IPS-15b (cell line): ENCODE data around the gene UBE2QL1.

Source experiments
- H3K27me3 ChIP-seq: one replicate; pipeline ENCODE4 v1.6.1; 2013; ENCODE audit warnings: low read length; ENCODE audit not compliant: control insufficient read depth, insufficient read depth
- H3K36me3 ChIP-seq: one replicate; pipeline ENCODE4 v1.6.1; 2013; ENCODE audit warnings: low read length; ENCODE audit not compliant: control insufficient read depth, insufficient read depth
- H3K4me1 ChIP-seq: one replicate; pipeline ENCODE4 v1.6.1; 2013; ENCODE audit warnings: mild to moderate bottlenecking, low read length; ENCODE audit not compliant: control insufficient read depth, insufficient read depth
- H3K4me3 ChIP-seq: one replicate; pipeline ENCODE4 v1.5.1; 2013; ENCODE audit warnings: low read depth, low read length
- H3K9ac ChIP-seq: one replicate; pipeline ENCODE4 v1.6.1; 2013; ENCODE audit warnings: low read depth, mild to moderate bottlenecking, low read length
- H3K9me3 ChIP-seq: one replicate; pipeline ENCODE4 v1.6.1; 2013; ENCODE audit warnings: mild to moderate bottlenecking, low read length; ENCODE audit not compliant: control insufficient read depth, insufficient read depth

Gene UBE2QL1

DNA sequence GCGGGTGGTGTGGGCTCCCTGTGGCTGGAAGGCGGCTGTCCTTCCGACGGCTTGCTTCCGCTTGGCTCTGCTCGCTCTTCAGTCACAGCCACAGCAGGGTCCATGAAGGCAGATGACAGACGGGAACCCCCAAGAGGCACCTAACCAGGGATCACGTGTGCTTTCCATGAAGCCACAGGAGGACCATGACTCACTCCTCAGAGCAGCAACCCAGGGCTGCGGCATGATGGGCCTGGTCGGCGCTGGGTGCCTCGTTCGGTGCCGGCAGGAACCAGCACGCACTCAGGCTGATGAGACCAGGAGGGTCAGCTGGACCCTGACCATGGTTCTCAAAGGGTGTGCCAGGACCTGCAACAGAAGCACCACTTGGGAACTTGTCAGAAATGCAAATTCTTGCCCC lies 37.5 kb upstream of the UBE2QL1 start:
- Histone ChIP-seq H3K4me3 (no peak overlapping the region), H3K9ac (no peak overlapping the region)

DNA sequence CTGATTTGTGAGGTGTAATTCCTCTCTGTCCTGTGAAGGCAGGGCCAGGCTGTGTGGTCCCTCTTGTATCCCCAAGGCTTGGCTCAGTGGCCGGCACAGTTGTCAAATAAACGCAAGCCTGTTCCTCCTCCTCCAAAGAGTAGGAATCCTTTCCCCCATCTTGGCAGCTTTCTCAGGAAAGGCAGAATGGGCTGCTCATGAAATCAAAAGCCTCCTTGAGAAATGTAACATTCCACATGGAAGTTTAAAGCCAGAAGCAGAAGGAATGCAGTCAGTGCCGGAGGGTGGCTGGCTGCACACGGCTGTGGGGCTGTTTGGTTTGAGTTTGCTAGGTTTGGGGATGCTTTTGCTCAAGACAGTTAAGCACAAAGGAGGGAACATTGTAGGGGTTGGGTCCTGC lies 35.8 kb upstream of the UBE2QL1 start:
- Histone ChIP-seq H3K4me1 (no peaks in the 10 kb centered on the region), H3K9me3 (no peaks in the 10 kb centered on the region), H3K4me3 (no peak overlapping the region), H3K36me3 (no peaks in the 10 kb centered on the region), H3K9ac (no peak overlapping the region), H3K27me3 (no peaks in the 10 kb centered on the region)

More for the DNA sequence above, 37.5 kb upstream of the UBE2QL1 start:
- Histone ChIP-seq H3K27me3 (no peaks in the 10 kb centered on the region), H3K36me3 (no peaks in the 10 kb centered on the region), H3K4me1 (no peaks in the 10 kb centered on the region), H3K9me3 (no peaks in the 10 kb centered on the region)

DNA sequence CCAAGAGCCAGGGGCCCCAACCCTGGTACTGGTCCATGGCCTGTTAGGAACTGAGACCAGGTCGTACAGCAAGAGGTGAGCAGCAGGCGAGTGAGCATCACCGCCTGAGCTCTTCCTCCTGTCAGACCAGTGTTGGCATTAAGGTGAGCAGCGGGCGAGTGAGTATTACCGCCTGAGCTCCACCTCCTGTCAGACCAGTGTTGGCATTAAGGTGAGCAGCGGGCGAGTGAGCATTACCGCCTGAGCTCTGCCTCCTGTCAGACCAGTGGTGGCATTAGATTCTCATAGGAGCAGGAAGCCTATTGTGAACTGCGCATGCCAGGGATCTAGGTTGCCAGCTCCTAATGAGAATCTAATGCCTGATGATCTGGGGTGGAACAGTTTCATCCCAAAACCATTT lies 31.0 kb upstream of the UBE2QL1 start:
- no peaks in the 10 kb centered on the region for H3K4me1 ChIP-seq
- H3K36me3 ChIP-seq: no peaks in the 10 kb centered on the region
- no peak overlapping the region for H3K9ac ChIP-seq
- no peaks in the 10 kb centered on the region for H3K27me3 ChIP-seq
- no peaks in the 10 kb centered on the region for H3K9me3 ChIP-seq
- no peak overlapping the region for H3K4me3 ChIP-seq

DNA sequence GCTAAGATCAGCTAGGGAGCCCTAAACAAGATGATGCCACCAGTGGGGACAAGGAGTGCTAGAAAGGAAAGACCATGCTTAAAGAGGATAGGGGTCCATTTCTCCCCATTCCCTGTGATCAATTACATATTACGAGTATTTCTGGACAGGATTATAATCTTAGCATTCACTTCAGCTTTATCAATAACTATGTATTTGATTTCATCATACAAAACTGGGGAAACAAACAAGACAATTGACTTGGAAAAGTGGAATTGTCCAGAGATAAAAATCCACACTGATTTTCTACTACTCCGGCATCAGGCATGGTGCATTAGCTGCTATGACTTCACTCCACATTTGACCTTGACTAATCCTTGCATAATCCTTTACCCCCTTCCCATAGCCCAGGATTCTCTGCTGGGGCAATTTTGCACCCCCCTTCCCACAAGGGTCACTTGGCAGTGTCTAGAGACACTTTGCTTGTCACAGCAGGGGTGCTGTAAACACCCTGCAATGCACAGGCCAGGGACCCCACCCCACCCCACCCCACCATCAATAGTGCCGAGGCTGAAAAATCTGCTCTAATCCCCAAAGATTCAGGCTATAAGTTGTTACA lies 29.9 kb upstream of the UBE2QL1 start:
- no peaks in the 10 kb centered on the region for H3K4me1 ChIP-seq
- H3K27me3 ChIP-seq: no peaks in the 10 kb centered on the region
- H3K9me3 ChIP-seq: no peaks in the 10 kb centered on the region
- H3K9ac ChIP-seq: no peak overlapping the region
- no peaks in the 10 kb centered on the region for H3K36me3 ChIP-seq
- no peak overlapping the region for H3K4me3 ChIP-seq

DNA sequence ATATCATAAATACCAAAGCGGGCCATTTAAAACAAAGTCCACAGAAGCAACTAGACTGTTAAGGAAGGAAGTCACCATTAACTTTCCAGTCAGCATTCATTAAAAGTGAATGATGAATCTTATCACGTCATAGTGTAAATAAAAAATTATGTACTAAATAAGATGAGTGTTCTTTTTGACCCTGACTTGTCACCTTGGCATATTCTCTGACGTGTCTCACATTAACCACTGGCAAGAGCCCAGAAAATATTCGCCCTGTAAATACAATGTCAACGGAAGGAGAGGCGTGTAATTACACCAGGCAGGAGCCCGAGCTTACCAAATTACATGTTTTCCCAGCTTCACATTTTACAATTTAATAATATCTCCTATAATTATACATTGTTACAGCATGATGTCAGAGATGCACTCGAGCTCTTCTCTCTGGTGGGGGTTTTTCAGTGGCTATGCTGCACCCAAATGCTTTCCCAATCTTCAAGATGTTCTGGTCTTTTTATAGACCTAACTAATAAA lies 29.3 kb upstream of the UBE2QL1 start:
- Histone ChIP-seq H3K4me1 (no peaks in the 10 kb centered on the region), H3K36me3 (no peaks in the 10 kb centered on the region), H3K9ac (no peak overlapping the region), H3K4me3 (no peak overlapping the region), H3K9me3 (no peaks in the 10 kb centered on the region), H3K27me3 (no peaks in the 10 kb centered on the region)

DNA sequence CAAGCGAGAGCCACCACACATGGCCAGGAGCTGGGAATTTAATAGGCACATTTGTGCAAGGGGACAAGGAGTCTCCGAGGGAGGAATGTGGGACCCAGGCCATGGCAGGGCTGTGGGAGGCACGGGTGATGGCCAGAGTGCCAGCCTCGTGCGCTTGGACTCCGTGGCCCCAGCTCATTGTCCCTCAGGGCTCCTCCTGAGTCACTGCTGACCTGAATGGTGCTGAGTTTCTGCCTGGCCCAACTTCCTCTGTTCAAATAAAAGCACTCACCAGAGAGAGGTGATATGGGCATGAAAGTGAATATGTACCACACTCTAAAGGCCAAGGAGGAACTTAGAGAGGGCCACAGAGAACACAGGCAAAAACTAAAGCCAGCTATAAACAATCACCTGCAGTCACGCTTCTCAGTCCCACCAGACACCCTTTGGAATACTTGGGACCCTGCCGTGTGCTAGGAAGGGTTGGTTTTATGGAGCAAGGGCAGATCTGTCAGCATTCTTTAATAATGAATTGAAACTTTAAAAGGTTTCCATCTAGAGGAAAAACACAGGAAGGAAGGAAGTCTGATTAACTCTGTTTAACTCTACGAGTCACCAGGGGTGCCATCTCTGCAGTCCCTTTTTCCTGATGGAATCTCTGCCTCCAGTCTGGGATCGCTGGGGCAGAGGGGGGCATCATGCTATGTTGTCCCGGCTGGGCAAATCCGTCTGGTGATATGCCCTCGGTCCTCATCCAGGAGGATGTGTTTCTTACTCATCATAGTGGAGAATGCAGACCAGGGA lies 25.1 kb upstream of the UBE2QL1 start:
- Histone ChIP-seq H3K9ac (no peak overlapping the region), H3K4me1 (no peaks in the 10 kb centered on the region), H3K36me3 (no peaks in the 10 kb centered on the region), H3K9me3 (no peaks in the 10 kb centered on the region), H3K4me3 (no peak overlapping the region), H3K27me3 (no peaks in the 10 kb centered on the region)

DNA sequence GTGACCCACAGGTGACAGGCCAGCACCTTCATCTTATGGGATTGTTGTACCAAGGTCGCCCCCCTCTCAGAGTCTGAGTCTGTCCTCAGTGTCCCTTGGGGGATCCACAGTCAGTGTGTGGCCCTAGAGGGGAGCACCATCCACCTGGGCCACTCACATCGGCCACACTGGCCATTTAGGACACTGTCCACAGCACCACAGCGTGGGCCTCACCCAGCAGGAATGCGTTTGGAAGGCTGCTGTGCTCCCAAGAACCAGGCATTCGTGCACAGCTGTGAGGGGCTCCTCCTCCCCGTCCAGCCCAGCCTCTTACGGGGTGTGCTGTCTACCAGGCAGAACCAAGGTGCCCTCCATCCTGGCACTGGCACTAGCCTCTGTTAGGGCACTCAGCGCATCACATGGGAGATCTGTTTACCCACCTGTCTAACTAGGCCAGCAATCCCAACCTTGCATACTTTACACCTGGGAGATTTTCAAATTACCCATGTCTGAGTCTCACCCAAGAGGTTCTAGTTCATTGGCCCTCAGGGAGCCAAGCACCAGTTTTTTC lies 24.5 kb upstream of the UBE2QL1 start:
- no peaks in the 10 kb centered on the region for H3K4me1 ChIP-seq
- no peak overlapping the region for H3K9ac ChIP-seq
- H3K36me3 ChIP-seq: no peaks in the 10 kb centered on the region
- H3K9me3 ChIP-seq: no peaks in the 10 kb centered on the region
- no peak overlapping the region for H3K4me3 ChIP-seq
- no peaks in the 10 kb centered on the region for H3K27me3 ChIP-seq

DNA sequence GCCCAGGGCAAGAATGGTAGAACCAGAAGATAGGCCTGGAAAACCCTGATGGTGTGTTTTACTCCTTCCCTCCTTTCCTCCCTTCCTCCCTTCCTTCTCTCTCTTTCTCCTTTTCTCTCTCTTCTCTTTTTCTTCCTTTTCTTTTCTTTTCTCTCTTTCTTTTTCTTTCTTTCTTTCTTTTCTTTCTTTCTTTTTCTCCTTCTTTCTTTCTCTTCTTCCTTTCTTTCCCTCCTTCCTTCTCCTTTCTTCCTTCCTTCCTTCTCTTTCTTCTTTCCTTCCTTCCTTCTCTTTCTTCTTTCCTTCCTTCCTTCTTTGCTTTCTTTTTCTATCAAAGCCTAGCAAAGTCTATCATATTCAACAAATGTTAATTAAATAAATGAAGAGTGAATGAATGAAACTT lies 24.0 kb upstream of the UBE2QL1 start:
- Histone ChIP-seq H3K9ac (no peak overlapping the region), H3K27me3 (no peaks in the 10 kb centered on the region), H3K36me3 (no peaks in the 10 kb centered on the region), H3K4me3 (no peak overlapping the region), H3K9me3 (no peaks in the 10 kb centered on the region), H3K4me1 (no peaks in the 10 kb centered on the region)

DNA sequence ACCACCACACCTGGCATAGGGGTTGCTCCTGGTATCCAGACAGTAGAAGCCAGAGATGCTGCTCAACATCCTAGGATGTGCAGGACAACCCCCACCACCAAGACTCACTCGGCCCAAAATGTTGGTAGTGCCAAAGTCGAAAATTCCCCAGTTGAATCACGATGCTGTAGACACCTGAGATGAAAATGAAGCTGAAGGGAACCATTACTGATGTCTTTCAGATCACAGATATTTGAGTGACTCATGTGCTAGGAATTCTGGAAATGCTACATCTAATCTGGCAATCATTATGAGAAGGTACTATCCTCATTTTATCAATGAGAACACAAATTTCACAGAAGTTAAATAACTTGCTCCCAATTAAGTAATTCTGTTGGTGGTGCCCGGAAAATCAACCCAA lies 21.0 kb upstream of the UBE2QL1 start:
- Histone ChIP-seq H3K36me3 (no peaks in the 10 kb centered on the region), H3K4me3 (no peak overlapping the region), H3K27me3 (no peaks in the 10 kb centered on the region)

DNA sequence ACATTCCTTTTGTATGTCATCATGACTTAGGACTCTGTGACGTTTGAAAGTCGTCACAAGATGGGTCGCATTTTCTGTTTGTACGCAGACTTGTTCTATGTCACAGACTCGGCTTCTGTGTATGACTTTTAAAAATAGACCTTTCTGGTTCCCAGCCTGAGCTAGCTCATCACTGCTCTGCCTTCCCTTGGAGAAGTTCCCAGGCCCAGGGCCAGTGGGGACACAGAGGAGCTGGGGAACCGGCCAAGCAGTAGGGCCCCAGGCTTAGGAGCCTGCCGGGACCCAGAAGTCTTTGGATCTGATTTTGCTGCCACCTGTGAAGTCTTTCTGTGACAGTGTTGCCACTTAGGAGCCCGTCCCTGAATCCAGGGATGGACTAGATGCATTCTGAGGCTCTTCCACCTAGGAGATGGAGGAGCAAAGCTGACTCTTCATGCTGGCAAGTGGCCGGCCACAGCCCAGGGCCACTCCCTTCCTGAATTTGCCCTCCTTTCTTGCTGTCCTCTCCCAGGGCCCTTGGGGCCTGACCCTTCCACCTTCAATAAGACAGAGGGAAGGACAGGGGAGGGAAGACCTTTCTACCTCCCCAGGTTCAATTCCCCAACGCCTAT lies 18.1 kb upstream of the UBE2QL1 start:
- H3K4me1 ChIP-seq: no peaks in the 10 kb centered on the region
- H3K27me3 ChIP-seq: peaks cover 2% of the 10 kb centered on the region
- H3K4me3 ChIP-seq: no peak overlapping the region
- no peak overlapping the region for H3K9ac ChIP-seq
- H3K36me3 ChIP-seq: no peaks in the 10 kb centered on the region
- H3K9me3 ChIP-seq: no peaks in the 10 kb centered on the region

More for the DNA sequence above, 21.0 kb upstream of the UBE2QL1 start:
- no peaks in the 10 kb centered on the region for H3K4me1 ChIP-seq
- no peaks in the 10 kb centered on the region for H3K9me3 ChIP-seq
- no peak overlapping the region for H3K9ac ChIP-seq

DNA sequence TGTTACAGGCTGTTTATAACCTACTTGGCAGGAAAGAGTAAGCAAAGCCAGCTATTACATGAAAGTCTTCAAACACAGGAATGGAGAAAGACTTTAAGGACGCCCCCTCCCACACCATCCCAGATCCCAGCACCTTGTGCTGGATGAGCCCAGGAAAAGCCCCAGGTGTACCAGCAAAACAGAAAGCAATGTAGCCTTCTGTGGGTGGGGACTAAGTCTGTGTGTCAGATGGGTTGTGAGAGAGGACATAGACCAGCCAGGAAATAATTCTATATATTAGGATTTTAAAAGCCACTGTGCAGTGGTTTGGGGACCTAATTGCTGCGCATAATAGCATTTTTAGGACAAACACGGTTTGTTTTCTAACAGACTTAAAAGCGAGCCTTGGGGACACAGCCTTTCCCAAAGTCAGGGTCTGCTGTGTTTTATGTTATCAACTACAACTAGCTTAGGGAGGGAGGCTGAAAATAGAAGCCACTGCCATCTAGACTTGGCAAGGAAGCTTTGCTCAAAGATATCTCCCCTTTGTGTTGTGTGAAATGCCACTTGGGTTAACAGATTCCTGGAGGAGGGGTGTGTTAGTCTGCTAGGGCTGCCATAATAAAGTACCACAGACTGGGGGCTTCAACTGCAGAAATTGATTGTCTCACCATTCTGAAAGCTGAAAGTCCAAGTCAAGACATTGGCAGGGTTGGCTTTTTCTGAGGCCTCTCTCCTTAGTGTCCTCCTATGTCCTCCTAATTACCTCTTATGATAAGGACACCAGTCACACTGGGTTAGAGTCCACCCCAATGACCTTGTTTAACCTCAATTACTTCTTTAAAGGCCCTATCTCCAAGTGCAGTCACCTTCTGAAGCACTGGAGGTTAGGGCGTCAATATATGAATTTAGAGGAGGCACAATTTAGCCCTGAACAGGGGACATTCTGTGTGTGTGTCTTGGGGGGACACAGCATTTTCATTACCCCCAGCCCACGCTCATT lies 17.2 kb upstream of the UBE2QL1 start:
- Histone ChIP-seq H3K9ac (no peak overlapping the region), H3K9me3 (no peaks in the 10 kb centered on the region), H3K4me1 (no peaks in the 10 kb centered on the region), H3K36me3 (no peaks in the 10 kb centered on the region), H3K4me3 (no peak overlapping the region), H3K27me3 (peaks cover 2% of the 10 kb centered on the region)
